HepG2 (cell line): ENCODE measurements around the gene MAP3K3. TPM values are rescaled to one million over a fixed set of nuclear protein-coding genes. Genes with fewer than 3 reads are reported as not detected.

Source experiments
- ATRX ChIP-seq: sonication (generic); formaldehyde crosslinking; IDR thresholded peaks from 2 replicates; pipeline ENCODE4 v1.4.0; 2020; ENCODE audit warnings: missing genetic modification reagents, borderline replicate concordance
- CBX2 ChIP-seq, 2 experiments: fragments of 200-600 bp in 1 of 2; sonication (generic); formaldehyde crosslinking in 1 of 2; IDR thresholded peaks; 2 replicates each; pipeline versions ENCODE4 v1.7.0 to v1.8.1; 2018 to 2022; ENCODE audit warnings: low read depth in 2 of 2, low read length in 1 of 2, mild to moderate bottlenecking in 1 of 2, missing genetic modification reagents in 1 of 2
- CEBPG ChIP-seq: IDR thresholded peaks from 2 replicates; pipeline ENCODE4 v1.6.1; 2016
- CENPX ChIP-seq: sonication (generic); formaldehyde crosslinking; IDR thresholded peaks from 2 replicates; pipeline ENCODE4 v1.9.0; 2021; ENCODE audit warnings: mild to moderate bottlenecking, missing genetic modification reagents, moderate library complexity
- EHMT2 ChIP-seq: fragments of 200-600 bp; sonication (generic); IDR thresholded peaks from 2 replicates; pipeline ENCODE4 v1.7.0; 2017; ENCODE audit warnings: antibody characterized with exemption, low read depth, low read length, borderline replicate concordance
- FOXO1 ChIP-seq: sonication (generic); formaldehyde crosslinking; IDR thresholded peaks from 2 replicates; pipeline ENCODE4 v1.4.0; 2020; ENCODE audit warnings: missing genetic modification reagents
- GFI1 ChIP-seq: sonication (generic); formaldehyde crosslinking; IDR thresholded peaks from 2 replicates; pipeline ENCODE4 v1.5.0; 2020; ENCODE audit warnings: missing genetic modification reagents, mild to moderate bottlenecking, borderline replicate concordance
- ISL2 ChIP-seq: sonication (generic); formaldehyde crosslinking; IDR thresholded peaks from 2 replicates; pipeline ENCODE4 v1.5.0; 2020; ENCODE audit warnings: missing genetic modification reagents
- KDM5A ChIP-seq: fragments of 200-600 bp; sonication (generic); IDR thresholded peaks from 2 replicates; pipeline ENCODE4 v1.7.0; 2018; ENCODE audit warnings: antibody characterized with exemption, mild to moderate bottlenecking, low read length, borderline replicate concordance
- NCOA1 ChIP-seq: sonication (generic); formaldehyde crosslinking; IDR thresholded peaks from 2 replicates; pipeline ENCODE4 v1.9.0; 2021; ENCODE audit warnings: missing genetic modification reagents
- NKX3-1 ChIP-seq: sonication (generic); formaldehyde crosslinking; IDR thresholded peaks from 2 replicates; pipeline ENCODE4 v1.5.0; 2020; ENCODE audit warnings: missing genetic modification reagents
- NR3C1 ChIP-seq: sonication (generic); formaldehyde crosslinking; IDR thresholded peaks from 2 replicates; pipeline ENCODE4 v1.4.0; 2020; ENCODE audit warnings: missing genetic modification reagents
- NRL ChIP-seq: sonication (generic); formaldehyde crosslinking; IDR thresholded peaks from 2 replicates; pipeline ENCODE4 v1.5.0; 2020; ENCODE audit warnings: missing genetic modification reagents, mild to moderate bottlenecking, moderate library complexity, borderline replicate concordance
- POLR2AphosphoS2 ChIP-seq: IDR thresholded peaks from 2 replicates; pipeline ENCODE4 v1.6.1; 2011; ENCODE audit warnings: low read depth, low read length, improper control_type of control experiment
- PPARG ChIP-seq: conservative IDR thresholded peaks from 2 replicates; pipeline ENCODE4 v1.6.1; 2016; ENCODE audit warnings: missing biosample characterization, missing genetic modification reagents
- RNF2 ChIP-seq: fragments of 450-650 bp; conservative IDR thresholded peaks from 2 replicates; pipeline ENCODE4 v1.6.1; 2016; ENCODE audit warnings: low read depth
- SALL2 ChIP-seq: sonication (generic); formaldehyde crosslinking; IDR thresholded peaks from 2 replicates; pipeline ENCODE4 v1.8.1; 2023; ENCODE audit warnings: mild to moderate bottlenecking, missing genetic modification reagents, inconsistent platforms
- SMAD9 ChIP-seq: sonication (generic); formaldehyde crosslinking; IDR thresholded peaks from 2 replicates; pipeline ENCODE4 v1.5.1; 2020; ENCODE audit warnings: mild to moderate bottlenecking, missing genetic modification reagents
- TEAD2 ChIP-seq: sonication (generic); formaldehyde crosslinking; IDR thresholded peaks from 2 replicates; pipeline ENCODE4 v1.9.0; 2021; ENCODE audit warnings: missing genetic modification reagents
- ZFP37 ChIP-seq: sonication (generic); formaldehyde crosslinking; IDR thresholded peaks from 2 replicates; pipeline ENCODE4 v1.4.0; 2020; ENCODE audit warnings: missing genetic modification reagents, borderline replicate concordance
- ZGPAT ChIP-seq: IDR thresholded peaks from 2 replicates; pipeline ENCODE4 v1.6.1; 2016; ENCODE audit warnings: mild to moderate bottlenecking
- ZHX1 ChIP-seq: sonication (generic); formaldehyde crosslinking; IDR thresholded peaks from 2 replicates; pipeline ENCODE4 v1.8.1; 2022; ENCODE audit warnings: low read depth, mild to moderate bottlenecking, missing genetic modification reagents
- ZKSCAN8 ChIP-seq: IDR thresholded peaks from 2 replicates; pipeline ENCODE4 v1.6.1; 2016; ENCODE audit warnings: borderline replicate concordance, missing genetic modification reagents, missing compliant biosample characterization
- ZNF124 ChIP-seq: sonication (generic); formaldehyde crosslinking; IDR thresholded peaks from 2 replicates; pipeline ENCODE4 v1.4.0; 2020; ENCODE audit warnings: missing genetic modification reagents
- ZNF282 ChIP-seq: fragments of 450-650 bp; IDR thresholded peaks from 2 replicates; pipeline ENCODE4 v1.6.1; 2018; ENCODE audit not compliant: partially characterized antibody
- ZNF362 ChIP-seq: sonication (generic); formaldehyde crosslinking; IDR thresholded peaks from 2 replicates; pipeline ENCODE4 v1.4.0; 2020; ENCODE audit warnings: missing genetic modification reagents, mild to moderate bottlenecking, borderline replicate concordance
- ZNF589 ChIP-seq: sonication (generic); formaldehyde crosslinking; conservative IDR thresholded peaks from 2 replicates; pipeline ENCODE4 v1.8.0; 2022; ENCODE audit warnings: mild to moderate bottlenecking, moderate library complexity, missing genetic modification reagents
- polyA plus RNA-seq, 8 experiments: library from polyadenylated mRNA; depleted of rRNA in 3 of 8; stranded (reverse) in 7 of 8; unstranded in 1 of 8; fragments of >200 nt; fragmentation: Illumina TruSeq in 4 of 8; extraction: Trizol in 4 of 8; gene quantifications; 2 replicates each; pipeline versions ENCODE4 v1.2.1 to v1.2.3, GENCODE V29; 2011 to 2016; ENCODE audit warnings: low read depth in 4 of 8, missing spikeins in 1 of 8, mixed read lengths in 1 of 8; ENCODE audit not compliant: insufficient read depth in 1 of 8
- total RNA-seq, 5 experiments: library from RNA; depleted of rRNA; stranded (reverse); fragments of >200 nt; fragmentation: Illumina TruSeq; extraction: Trizol; gene quantifications; 2 replicates each; pipeline ENCODE4 v1.2.3, GENCODE V29; 2016; ENCODE audit warnings: low read depth in 1 of 5

MAP3K3 gene
- total and polyA plus RNA-seq, 2 of the 13 experiments (the other 11 are each of a cell fraction or from before 2014, with no cell fraction given): 17.7 to 21.8 TPM

- peak; percentile 11; the same call in 1 of the 2 replicates for TF ChIP-seq KDM5A
- TF ChIP-seq PPARG: no peak
- no peak; the same call in 1 of the 2 replicates for TF ChIP-seq SALL2 (CRISPR knock-in tag)
- TF ChIP-seq CBX2 (IDR thresholded peaks at IDR 0.05; ENCODE audit: low read depth, low read length): no peak
- no peak for TF ChIP-seq CBX2 (CRISPR knock-in tag; IDR thresholded peaks at IDR 0.05; ENCODE audit: low read depth)
- no peak for TF ChIP-seq ZGPAT (CRISPR knock-in tag)
- no peak for TF ChIP-seq ISL2 (CRISPR knock-in tag)
- no peak for TF ChIP-seq NCOA1 (CRISPR knock-in tag)
- no peak for TF ChIP-seq ZNF282
- no peak for TF ChIP-seq ZFP37 (CRISPR knock-in tag)
- TF ChIP-seq ZNF589 (CRISPR knock-in tag): no peak
- TF ChIP-seq NRL (CRISPR knock-in tag): no peak
- no peak for TF ChIP-seq SMAD9 (CRISPR knock-in tag)
- TF ChIP-seq ZNF362 (CRISPR knock-in tag): no peak
- no peak for TF ChIP-seq TEAD2 (CRISPR knock-in tag)
- no peak for TF ChIP-seq FOXO1
- TF ChIP-seq CENPX (CRISPR knock-in tag): no peak
- TF ChIP-seq ZHX1 (CRISPR knock-in tag): no peak
- TF ChIP-seq CEBPG (CRISPR knock-in tag): no peak
- no peak for TF ChIP-seq ZKSCAN8 (CRISPR knock-in tag)
- TF ChIP-seq NR3C1 (CRISPR knock-in tag): no peak
- TF ChIP-seq ATRX (CRISPR knock-in tag): no peak
- TF ChIP-seq NKX3-1 (CRISPR knock-in tag): no peak
- TF ChIP-seq RNF2: 0 out of 2 replicates have a peak, but pooled peaks have one; percentile 31
- TF ChIP-seq EHMT2: no peak
- TF ChIP-seq POLR2AphosphoS2: no peak
- no peak for TF ChIP-seq GFI1 (CRISPR knock-in tag)
- TF ChIP-seq ZNF124 (CRISPR knock-in tag): no peak
Measured at GRCh38 chr17:63622574-63623390, 565 bp downstream of the MAP3K3 start (continued).
